Measurements from ENCODE around the gene CEBPB.
"Not testable (repeated sequence)": the region's sequence is repeated elsewhere in the genome, so short reads cannot be mapped to it uniquely, and the experiment has no call there.

CEBPB gene

GRCh38 chr20:50152394-50153152 is 38.1 kb upstream of the CEBPB start:
- no peak for TF ChIP-seq CTCF (IDR thresholded peaks at IDR 0.05)
- Mint-ChIP-seq H3K27ac (peak overlapping the region; percentile 72), H3K36me3 (ENCODE audit: low read depth) (peaks cover 4% of the 10 kb centered on the region), H3K9me3 (no peaks in the 10 kb centered on the region), H3K27me3 (ENCODE audit: low read depth, poor library complexity) (peaks cover 12% of the 10 kb centered on the region), H3K4me3 (peak overlapping the region; percentile 91), H3K4me1 (peaks cover 43% of the 10 kb centered on the region)
- DNase-seq: no peak

DNA sequence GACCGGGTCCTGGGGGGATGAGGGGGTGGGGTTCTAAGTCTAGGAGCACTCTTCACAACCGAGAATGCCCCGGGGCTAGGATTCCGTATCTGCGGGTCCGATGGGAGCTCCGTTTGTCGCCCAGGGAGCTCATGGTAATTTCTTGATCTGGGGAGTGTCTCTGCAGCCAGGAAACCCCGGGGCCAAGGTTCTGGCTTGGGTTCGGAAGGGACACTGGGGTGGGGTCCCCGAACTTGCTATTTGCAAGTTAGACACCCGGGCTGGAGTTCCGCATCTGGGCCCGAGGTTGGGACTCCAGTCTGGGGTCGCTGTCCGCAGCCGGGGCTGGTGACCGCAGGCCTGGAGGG is 37.5 kb upstream of the CEBPB start:
- H3K9me3 Mint-ChIP-seq: no peaks in the 10 kb centered on the region
- H3K27me3 Mint-ChIP-seq (ENCODE audit: low read depth, poor library complexity): peaks cover 12% of the 10 kb centered on the region
- no peak overlapping the region for H3K27ac Mint-ChIP-seq
- no peak for TF ChIP-seq CTCF (IDR thresholded peaks at IDR 0.05)
- no peak for DNase-seq
- H3K36me3 Mint-ChIP-seq (ENCODE audit: low read depth): peaks cover 4% of the 10 kb centered on the region
- H3K4me3 Mint-ChIP-seq: peak overlapping the region; percentile 91
- peaks cover 41% of the 10 kb centered on the region for H3K4me1 Mint-ChIP-seq

- H3K27ac Mint-ChIP-seq: peak within 1 kb of the TSS; percentile 72
- peak within 1 kb of the TSS; percentile 91 for H3K4me3 Mint-ChIP-seq
- H3K4me1 Mint-ChIP-seq: peaks cover 41% of the 10 kb centered on the region
- H3K9me3 Mint-ChIP-seq: no peaks in the 10 kb centered on the region
- TF ChIP-seq CTCF (IDR thresholded peaks at IDR 0.05): no peak
- DNase-seq: peak; percentile 88
- peaks cover 4% of the 10 kb centered on the region for H3K36me3 Mint-ChIP-seq (ENCODE audit: low read depth)
- H3K27me3 Mint-ChIP-seq (ENCODE audit: low read depth, poor library complexity): peaks cover 13% of the 10 kb centered on the region
Observed at GRCh38 chr20:50153500-50154377, 36.9 kb upstream of the CEBPB start, which contains the start of gene PEDS1. PEDS1 (minus strand) TSS chr20:50153723; CDS start chr20:50153637, 86 bp downstream.

GRCh38 chr20:50161494-50161893 is 29.1 kb upstream of the CEBPB start:
- H3K27me3 Mint-ChIP-seq (ENCODE audit: low read depth, poor library complexity): peaks cover 12% of the 10 kb centered on the region
- not testable (repeated sequence) for H3K4me3 Mint-ChIP-seq; H3K27ac Mint-ChIP-seq; H3K36me3 Mint-ChIP-seq (ENCODE audit: low read depth); H3K9me3 Mint-ChIP-seq; DNase-seq
- peaks cover 27% of the 10 kb centered on the region for H3K4me1 Mint-ChIP-seq

GRCh38 chr20:50163570-50164317 is 26.9 kb upstream of the CEBPB start:
- no peak for TF ChIP-seq CTCF (IDR thresholded peaks at IDR 0.05)
- Mint-ChIP-seq H3K27ac (peak overlapping the region; percentile 71), H3K4me1 (peaks cover 37% of the 10 kb centered on the region), H3K4me3 (no peak overlapping the region), H3K27me3 (ENCODE audit: low read depth, poor library complexity) (peaks cover 6% of the 10 kb centered on the region), H3K36me3 (ENCODE audit: low read depth) (no peaks in the 10 kb centered on the region), H3K9me3 (no peaks in the 10 kb centered on the region)
- no peak for DNase-seq
